Glomerular visceral epithelial cell (primary cell): Measurements from ENCODE around the gene SLC2A3.
"Not testable (repeated sequence)": the region's sequence is repeated elsewhere in the genome, so short reads cannot be mapped to it uniquely, and the experiment has no call there.

Source experiments
- DNase-seq: peaks from one replicate; pipeline ENCODE4 v3.0.0-alpha.2; 2016; ENCODE audit errors: extremely low spot score

SLC2A3 gene

GRCh38 chr12:7935590-7936581 lies at the start of gene SLC2A3:
Gene SLC2A3, minus strand, starts transcription at chr12:7936187. Its CDS starts 153 bp downstream, at chr12:7936034.
- peak; percentile 92 for DNase-seq

GRCh38 chr12:7984900-7985299 lies 48.9 kb upstream of the SLC2A3 start:
- DNase-seq = no peak

- DNase-seq = not testable (repeated sequence)
Observed at GRCh38 chr12:7983460-7983859, 47.5 kb upstream of the SLC2A3 start.

GRCh38 chr12:7983019-7983418 lies 47.0 kb upstream of the SLC2A3 start:
- DNase-seq = not testable (repeated sequence)

- DNase-seq = not testable (repeated sequence)
Observed at GRCh38 chr12:7982332-7982735, 46.3 kb upstream of the SLC2A3 start.

- no peak for DNase-seq
Observed at GRCh38 chr12:7981446-7981845, 45.5 kb upstream of the SLC2A3 start.

- DNase-seq = not testable (repeated sequence)
Observed at GRCh38 chr12:7977351-7978124, 41.6 kb upstream of the SLC2A3 start.

GRCh38 chr12:7973457-7973825 lies 37.5 kb upstream of the SLC2A3 start:
- DNase-seq = no peak

GRCh38 chr12:7972734-7973456 lies 36.9 kb upstream of the SLC2A3 start:
- no peak for DNase-seq

GRCh38 chr12:7972269-7972668 lies 36.3 kb upstream of the SLC2A3 start:
- not testable (repeated sequence) for DNase-seq

GRCh38 chr12:7971765-7972164 lies 35.8 kb upstream of the SLC2A3 start:
- not testable (repeated sequence) for DNase-seq

GRCh38 chr12:7970475-7971252 lies 34.7 kb upstream of the SLC2A3 start:
- peak; percentile 87 for DNase-seq

GRCh38 chr12:7966563-7966962 lies 30.6 kb upstream of the SLC2A3 start:
- DNase-seq = no peak

- not testable (repeated sequence) for DNase-seq
Observed at GRCh38 chr12:7964669-7965068, 28.7 kb upstream of the SLC2A3 start.

- no peak for DNase-seq
Observed at GRCh38 chr12:7961395-7962178, 25.6 kb upstream of the SLC2A3 start.

GRCh38 chr12:7959701-7960121 lies 23.7 kb upstream of the SLC2A3 start:
- DNase-seq = no peak

GRCh38 chr12:7959278-7959677 lies 23.3 kb upstream of the SLC2A3 start:
- DNase-seq = no peak

- not testable (repeated sequence) for DNase-seq
Observed at GRCh38 chr12:7954877-7955276, 18.9 kb upstream of the SLC2A3 start.

GRCh38 chr12:7954418-7954817 lies 18.4 kb upstream of the SLC2A3 start:
- DNase-seq = not testable (repeated sequence)

GRCh38 chr12:7953912-7954311 lies 17.9 kb upstream of the SLC2A3 start:
- DNase-seq = not testable (repeated sequence)
